ENCODE data around the gene ABHD1.

ABHD1 gene

GRCh38 chr2:27138111-27138510, 14.5 kb downstream of the ABHD1 start:
- no peak for DNase-seq

GRCh38 chr2:27139310-27139709, 15.7 kb downstream of the ABHD1 start, which contains the start of gene PRR30:
PRR30 (minus strand) TSS chr2:27139410; CDS start chr2:27138329, 1,081 bp downstream.
- no peak for DNase-seq

- no peak for DNase-seq
Measured at GRCh38 chr2:27143285-27143684, 19.7 kb downstream of the ABHD1 start.

- DNase-seq, result no peak
Measured at GRCh38 chr2:27145682-27146081, 22.1 kb downstream of the ABHD1 start.

GRCh38 chr2:27147935-27148334, 24.3 kb downstream of the ABHD1 start:
- DNase-seq, result no peak

GRCh38 chr2:27148801-27149439, 25.3 kb downstream of the ABHD1 start, which contains the start of gene TCF23:
TCF23 (plus strand) TSS chr2:27149004; CDS start chr2:27149134, 130 bp downstream.
- no peak for DNase-seq

- no peak for DNase-seq
Measured at GRCh38 chr2:27149570-27150405, 26.2 kb downstream of the ABHD1 start.

GRCh38 chr2:27150639-27151230, 27.1 kb downstream of the ABHD1 start:
- no peak for DNase-seq

- DNase-seq, result no peak
Measured at GRCh38 chr2:27152102-27152795, 28.6 kb downstream of the ABHD1 start.

GRCh38 chr2:27152796-27153464, 29.3 kb downstream of the ABHD1 start:
- DNase-seq, result no peak

GRCh38 chr2:27154488-27154887, 30.9 kb downstream of the ABHD1 start:
- no peak for DNase-seq

- DNase-seq, result no peak
Measured at GRCh38 chr2:27155069-27155520, 31.5 kb downstream of the ABHD1 start.

GRCh38 chr2:27158468-27158867, 34.9 kb downstream of the ABHD1 start:
- no peak for DNase-seq

GRCh38 chr2:27159271-27159670, 35.7 kb downstream of the ABHD1 start:
- no peak for DNase-seq

- DNase-seq, result no peak
Measured at GRCh38 chr2:27160191-27160590, 36.6 kb downstream of the ABHD1 start.

GRCh38 chr2:27162151-27163121, 38.8 kb downstream of the ABHD1 start:
- no peak for DNase-seq

GRCh38 chr2:27164960-27165763, 41.5 kb downstream of the ABHD1 start:
- DNase-seq, result no peak

GRCh38 chr2:27170581-27171337, 47.1 kb downstream of the ABHD1 start:
- DNase-seq, result no peak

- no peak for DNase-seq
Measured at GRCh38 chr2:27171351-27171848, 47.8 kb downstream of the ABHD1 start.

All from SIG-M5 (cell line).